ENCODE data around the gene LRCH4. TPM values are rescaled to one million over a fixed set of nuclear protein-coding genes. Genes with fewer than 3 reads are reported as not detected.
A peak's percentile ranks its signal among the peaks of the same experiment; 100 is the strongest.

Gene LRCH4
- total and polyA plus RNA-seq, 2 of the 13 experiments (the other 11 are each of a cell fraction or from before 2014, with no cell fraction given): 7.0 to 9.3 TPM

DNA sequence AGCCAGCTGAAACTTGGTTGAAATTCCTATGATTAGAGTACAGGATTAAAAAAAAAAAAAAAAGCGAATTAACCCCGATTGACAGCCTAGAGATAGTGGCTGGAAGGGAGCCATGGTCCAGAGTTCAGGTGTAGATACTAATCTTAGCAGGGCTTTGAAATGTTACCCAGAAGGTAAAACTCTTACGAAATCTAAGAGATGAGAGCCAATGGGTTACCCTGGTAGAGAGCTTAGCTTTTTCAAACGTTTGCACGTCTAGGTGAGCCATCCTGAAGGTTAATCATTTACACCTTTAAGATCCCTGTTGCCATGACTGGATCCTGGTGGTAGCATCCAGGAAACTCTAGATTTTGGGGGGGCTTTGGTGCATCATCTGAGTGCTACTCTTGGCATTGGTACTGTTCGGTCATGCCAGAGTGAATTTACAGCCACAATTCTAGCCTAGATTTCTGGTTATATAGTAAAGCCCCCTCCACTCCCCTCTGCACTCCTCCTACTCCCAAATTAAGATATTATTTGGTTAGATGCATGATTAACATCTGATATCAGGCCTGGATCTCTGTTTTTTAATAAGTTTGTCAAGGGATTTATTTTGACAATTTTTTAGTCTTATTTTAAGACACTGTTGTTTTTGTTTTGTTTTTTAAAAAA lies 45.7 kb downstream of the LRCH4 start (continued):
- TF ChIP-seq, protein P1, sequence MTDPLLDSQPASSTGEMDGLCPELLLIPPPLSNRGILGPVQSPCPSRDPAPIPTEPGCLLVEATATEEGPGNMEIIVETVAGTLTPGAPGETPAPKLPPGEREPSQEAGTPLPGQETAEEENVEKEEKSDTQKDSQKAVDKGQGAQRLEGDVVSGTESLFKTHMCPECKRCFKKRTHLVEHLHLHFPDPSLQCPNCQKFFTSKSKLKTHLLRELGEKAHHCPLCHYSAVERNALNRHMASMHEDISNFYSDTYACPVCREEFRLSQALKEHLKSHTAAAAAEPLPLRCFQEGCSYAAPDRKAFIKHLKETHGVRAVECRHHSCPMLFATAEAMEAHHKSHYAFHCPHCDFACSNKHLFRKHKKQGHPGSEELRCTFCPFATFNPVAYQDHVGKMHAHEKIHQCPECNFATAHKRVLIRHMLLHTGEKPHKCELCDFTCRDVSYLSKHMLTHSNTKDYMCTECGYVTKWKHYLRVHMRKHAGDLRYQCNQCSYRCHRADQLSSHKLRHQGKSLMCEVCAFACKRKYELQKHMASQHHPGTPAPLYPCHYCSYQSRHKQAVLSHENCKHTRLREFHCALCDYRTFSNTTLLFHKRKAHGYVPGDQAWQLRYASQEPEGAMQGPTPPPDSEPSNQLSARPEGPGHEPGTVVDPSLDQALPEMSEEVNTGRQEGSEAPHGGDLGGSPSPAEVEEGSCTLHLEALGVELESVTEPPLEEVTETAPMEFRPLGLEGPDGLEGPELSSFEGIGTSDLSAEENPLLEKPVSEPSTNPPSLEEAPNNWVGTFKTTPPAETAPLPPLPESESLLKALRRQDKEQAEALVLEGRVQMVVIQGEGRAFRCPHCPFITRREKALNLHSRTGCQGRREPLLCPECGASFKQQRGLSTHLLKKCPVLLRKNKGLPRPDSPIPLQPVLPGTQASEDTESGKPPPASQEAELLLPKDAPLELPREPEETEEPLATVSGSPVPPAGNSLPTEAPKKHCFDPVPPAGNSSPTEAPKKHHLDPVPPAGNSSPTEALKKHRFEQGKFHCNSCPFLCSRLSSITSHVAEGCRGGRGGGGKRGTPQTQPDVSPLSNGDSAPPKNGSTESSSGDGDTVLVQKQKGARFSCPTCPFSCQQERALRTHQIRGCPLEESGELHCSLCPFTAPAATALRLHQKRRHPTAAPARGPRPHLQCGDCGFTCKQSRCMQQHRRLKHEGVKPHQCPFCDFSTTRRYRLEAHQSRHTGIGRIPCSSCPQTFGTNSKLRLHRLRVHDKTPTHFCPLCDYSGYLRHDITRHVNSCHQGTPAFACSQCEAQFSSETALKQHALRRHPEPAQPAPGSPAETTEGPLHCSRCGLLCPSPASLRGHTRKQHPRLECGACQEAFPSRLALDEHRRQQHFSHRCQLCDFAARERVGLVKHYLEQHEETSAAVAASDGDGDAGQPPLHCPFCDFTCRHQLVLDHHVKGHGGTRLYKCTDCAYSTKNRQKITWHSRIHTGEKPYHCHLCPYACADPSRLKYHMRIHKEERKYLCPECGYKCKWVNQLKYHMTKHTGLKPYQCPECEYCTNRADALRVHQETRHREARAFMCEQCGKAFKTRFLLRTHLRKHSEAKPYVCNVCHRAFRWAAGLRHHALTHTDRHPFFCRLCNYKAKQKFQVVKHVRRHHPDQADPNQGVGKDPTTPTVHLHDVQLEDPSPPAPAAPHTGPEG (CRISPR knock-in tag; IDR thresholded peaks at IDR 0.05): 0 out of 2 replicates have a peak, but pooled peaks have one; percentile 26
- TF ChIP-seq ZMYM4 (CRISPR knock-in tag; IDR thresholded peaks at IDR 0.05) (0 out of 2 replicates have a peak, but pooled peaks have one; percentile 24), NCOA2 (CRISPR knock-in tag; IDR thresholded peaks at IDR 0.05) (peak; percentile 84), RXRB (CRISPR knock-in tag; IDR thresholded peaks at IDR 0.05; ENCODE audit: borderline replicate concordance) (peak; percentile 78; the same call in 1 of the 2 replicates), RELA (CRISPR knock-in tag; IDR thresholded peaks at IDR 0.05) (0 out of 2 replicates have a peak, but pooled peaks have one; percentile 30), MAZ (IDR thresholded peaks at IDR 0.05; ENCODE audit: borderline replicate concordance, low read depth, low read length) (no peak), MAZ (CRISPR knock-in tag; IDR thresholded peaks at IDR 0.05; ENCODE audit: low read depth) (peak; percentile 47; the same call in 1 of the 2 replicates), BCL6 (CRISPR knock-in tag; IDR thresholded peaks at IDR 0.05) (peak; percentile 75), ZNF577 (CRISPR knock-in tag; IDR thresholded peaks at IDR 0.05; ENCODE audit: borderline replicate concordance, low read depth) (no peak), NCOR1 (IDR thresholded peaks at IDR 0.05; ENCODE audit: borderline replicate concordance, low read length) (peak; percentile 95), ATF7 (IDR thresholded peaks at IDR 0.05) (no peak), ATF7 (CRISPR knock-in tag; IDR thresholded peaks at IDR 0.05) (no peak)
- TF ChIP-seq, protein P2, sequence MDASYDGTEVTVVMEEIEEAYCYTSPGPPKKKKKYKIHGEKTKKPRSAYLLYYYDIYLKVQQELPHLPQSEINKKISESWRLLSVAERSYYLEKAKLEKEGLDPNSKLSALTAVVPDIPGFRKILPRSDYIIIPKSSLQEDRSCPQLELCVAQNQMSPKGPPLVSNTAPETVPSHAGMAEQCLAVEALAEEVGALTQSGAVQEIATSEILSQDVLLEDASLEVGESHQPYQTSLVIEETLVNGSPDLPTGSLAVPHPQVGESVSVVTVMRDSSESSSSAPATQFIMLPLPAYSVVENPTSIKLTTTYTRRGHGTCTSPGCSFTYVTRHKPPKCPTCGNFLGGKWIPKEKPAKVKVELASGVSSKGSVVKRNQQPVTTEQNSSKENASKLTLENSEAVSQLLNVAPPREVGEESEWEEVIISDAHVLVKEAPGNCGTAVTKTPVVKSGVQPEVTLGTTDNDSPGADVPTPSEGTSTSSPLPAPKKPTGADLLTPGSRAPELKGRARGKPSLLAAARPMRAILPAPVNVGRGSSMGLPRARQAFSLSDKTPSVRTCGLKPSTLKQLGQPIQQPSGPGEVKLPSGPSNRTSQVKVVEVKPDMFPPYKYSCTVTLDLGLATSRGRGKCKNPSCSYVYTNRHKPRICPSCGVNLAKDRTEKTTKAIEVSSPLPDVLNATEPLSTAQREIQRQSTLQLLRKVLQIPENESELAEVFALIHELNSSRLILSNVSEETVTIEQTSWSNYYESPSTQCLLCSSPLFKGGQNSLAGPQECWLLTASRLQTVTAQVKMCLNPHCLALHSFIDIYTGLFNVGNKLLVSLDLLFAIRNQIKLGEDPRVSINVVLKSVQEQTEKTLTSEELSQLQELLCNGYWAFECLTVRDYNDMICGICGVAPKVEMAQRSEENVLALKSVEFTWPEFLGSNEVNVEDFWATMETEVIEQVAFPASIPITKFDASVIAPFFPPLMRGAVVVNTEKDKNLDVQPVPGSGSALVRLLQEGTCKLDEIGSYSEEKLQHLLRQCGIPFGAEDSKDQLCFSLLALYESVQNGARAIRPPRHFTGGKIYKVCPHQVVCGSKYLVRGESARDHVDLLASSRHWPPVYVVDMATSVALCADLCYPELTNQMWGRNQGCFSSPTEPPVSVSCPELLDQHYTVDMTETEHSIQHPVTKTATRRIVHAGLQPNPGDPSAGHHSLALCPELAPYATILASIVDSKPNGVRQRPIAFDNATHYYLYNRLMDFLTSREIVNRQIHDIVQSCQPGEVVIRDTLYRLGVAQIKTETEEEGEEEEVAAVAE (CRISPR knock-in tag; IDR thresholded peaks at IDR 0.05; ENCODE audit: borderline replicate concordance): 0 out of 2 replicates have a peak, but pooled peaks have one; percentile 67
- TF ChIP-seq, protein P3, sequence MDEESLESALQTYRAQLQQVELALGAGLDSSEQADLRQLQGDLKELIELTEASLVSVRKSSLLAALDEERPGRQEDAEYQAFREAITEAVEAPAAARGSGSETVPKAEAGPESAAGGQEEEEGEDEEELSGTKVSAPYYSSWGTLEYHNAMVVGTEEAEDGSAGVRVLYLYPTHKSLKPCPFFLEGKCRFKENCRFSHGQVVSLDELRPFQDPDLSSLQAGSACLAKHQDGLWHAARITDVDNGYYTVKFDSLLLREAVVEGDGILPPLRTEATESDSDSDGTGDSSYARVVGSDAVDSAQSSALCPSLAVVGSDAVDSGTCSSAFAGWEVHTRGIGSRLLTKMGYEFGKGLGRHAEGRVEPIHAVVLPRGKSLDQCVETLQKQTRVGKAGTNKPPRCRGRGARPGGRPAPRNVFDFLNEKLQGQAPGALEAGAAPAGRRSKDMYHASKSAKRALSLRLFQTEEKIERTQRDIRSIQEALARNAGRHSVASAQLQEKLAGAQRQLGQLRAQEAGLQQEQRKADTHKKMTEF (CRISPR knock-in tag; IDR thresholded peaks at IDR 0.05): peak; percentile 78
- TF ChIP-seq, protein P4, sequence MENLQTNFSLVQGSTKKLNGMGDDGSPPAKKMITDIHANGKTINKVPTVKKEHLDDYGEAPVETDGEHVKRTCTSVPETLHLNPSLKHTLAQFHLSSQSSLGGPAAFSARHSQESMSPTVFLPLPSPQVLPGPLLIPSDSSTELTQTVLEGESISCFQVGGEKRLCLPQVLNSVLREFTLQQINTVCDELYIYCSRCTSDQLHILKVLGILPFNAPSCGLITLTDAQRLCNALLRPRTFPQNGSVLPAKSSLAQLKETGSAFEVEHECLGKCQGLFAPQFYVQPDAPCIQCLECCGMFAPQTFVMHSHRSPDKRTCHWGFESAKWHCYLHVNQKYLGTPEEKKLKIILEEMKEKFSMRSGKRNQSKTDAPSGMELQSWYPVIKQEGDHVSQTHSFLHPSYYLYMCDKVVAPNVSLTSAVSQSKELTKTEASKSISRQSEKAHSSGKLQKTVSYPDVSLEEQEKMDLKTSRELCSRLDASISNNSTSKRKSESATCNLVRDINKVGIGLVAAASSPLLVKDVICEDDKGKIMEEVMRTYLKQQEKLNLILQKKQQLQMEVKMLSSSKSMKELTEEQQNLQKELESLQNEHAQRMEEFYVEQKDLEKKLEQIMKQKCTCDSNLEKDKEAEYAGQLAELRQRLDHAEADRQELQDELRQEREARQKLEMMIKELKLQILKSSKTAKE (CRISPR knock-in tag; IDR thresholded peaks at IDR 0.05; ENCODE audit: borderline replicate concordance): no peak

Measured in HepG2 (cell line).